GM12801 (cell line): ENCODE results near the gene MAP3K6.

Experiments
- CTCF ChIP-seq: IDR thresholded peaks from one replicate; pipeline ENCODE4 v1.5.1; 2011; ENCODE audit warnings: control low read depth; ENCODE audit not compliant: insufficient read length; ENCODE audit errors: extremely low read depth

The MAP3K6 gene

DNA sequence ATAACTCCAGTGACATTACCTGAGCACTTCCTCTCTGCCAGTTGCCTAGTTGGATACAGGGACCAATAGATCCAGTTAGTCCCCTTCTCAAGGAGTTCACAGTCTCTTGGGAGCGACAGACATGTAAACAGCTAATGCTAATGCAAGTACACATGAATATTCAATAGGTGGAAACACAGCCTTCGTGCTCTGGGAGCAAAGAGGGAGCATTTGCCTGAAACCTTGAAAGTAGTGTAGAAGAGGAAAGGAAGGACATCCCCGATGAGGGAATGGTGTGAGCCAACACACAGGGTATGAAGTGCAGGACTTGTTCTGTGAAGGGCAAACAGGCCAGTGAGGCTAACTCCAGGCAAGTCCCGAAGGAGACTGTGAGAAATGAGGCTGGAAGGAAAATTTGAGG, 48.6 kb downstream of the MAP3K6 start:
- TF ChIP-seq CTCF: no peak

DNA sequence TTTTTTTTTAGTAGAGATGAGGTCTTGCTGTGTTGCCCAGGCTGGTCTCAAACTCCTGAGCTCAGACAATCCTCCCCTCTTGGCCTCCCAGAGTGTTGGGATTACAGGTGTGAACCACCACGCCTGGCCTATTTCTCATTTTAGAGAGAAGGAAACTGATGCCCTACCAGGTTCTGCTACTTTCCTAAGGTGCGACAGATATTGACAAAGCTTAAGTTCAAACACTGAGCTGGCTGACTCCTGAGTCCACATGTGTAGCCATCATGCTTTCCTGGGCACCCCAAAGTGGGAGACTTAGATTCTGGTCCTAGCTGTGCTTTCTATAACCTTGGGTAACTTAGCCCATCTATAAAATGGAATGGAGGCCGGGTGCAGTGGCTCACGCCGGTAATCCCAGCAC, 49.9 kb downstream of the MAP3K6 start:
- TF ChIP-seq CTCF: no peak

GRCh38 chr1:27314737-27315136, 52.0 kb downstream of the MAP3K6 start:
- no peak for TF ChIP-seq CTCF

- no peak for TF ChIP-seq CTCF
Measured at GRCh38 chr1:27314169-27314568, 52.6 kb downstream of the MAP3K6 start.

GRCh38 chr1:27307874-27308598, 58.7 kb downstream of the MAP3K6 start:
- no peak for TF ChIP-seq CTCF

DNA sequence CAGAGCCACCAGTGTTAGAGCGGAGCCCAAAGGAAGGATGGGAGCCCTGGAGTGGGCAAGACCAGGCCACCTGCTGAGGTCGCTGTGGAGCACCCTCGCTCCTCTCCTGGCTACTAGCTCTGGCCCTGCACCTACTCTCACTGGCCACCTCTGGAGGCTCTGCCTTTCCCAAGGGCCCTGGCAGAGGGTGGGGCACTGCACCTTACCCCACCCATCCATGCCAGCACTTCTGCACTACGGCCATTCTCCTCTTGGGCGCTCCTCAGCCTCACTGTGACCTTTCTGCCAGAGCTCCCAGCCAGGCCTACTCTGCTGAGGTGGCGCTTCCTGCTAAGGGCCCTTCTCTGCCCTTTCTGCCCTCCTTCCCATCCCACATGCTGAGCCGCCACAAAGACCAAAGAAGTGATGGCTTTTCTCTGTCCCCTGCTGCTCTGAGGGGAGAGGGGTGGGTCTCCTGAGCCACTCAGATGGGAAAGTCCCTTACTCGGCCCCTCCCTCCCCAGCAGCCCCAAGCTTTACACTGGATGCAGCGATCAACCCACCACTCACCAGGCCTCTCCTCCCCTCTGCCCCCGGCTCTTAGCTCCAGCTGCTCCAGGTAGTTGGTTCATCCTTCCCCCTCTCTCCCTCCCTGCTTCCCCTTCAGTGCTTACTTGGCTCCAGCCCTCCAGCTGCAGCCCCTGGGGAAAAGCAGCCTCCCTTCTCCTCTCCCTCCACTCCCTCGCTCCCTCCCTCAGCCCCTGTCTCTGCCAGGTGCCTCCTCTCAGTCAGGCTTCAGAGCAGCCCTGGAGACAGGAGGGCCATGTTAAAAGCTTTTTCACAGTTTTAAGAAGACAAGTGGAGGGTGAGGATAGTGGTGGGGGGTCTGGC, 59.6 kb downstream of the MAP3K6 start:
- TF ChIP-seq CTCF: no peak

- no peak for TF ChIP-seq CTCF
Measured at GRCh38 chr1:27306071-27306470, 60.7 kb downstream of the MAP3K6 start.
